GM13976 (cell line): ENCODE results near the gene TMEM156.

Experiments
- DNase-seq: peaks from one replicate; pipeline ENCODE4 v3.0.0; 2012; ENCODE audit warnings: low spot score
- CTCF ChIP-seq: IDR thresholded peaks from 2 replicates; pipeline ENCODE4 v1.5.1; 2012; ENCODE audit warnings: borderline replicate concordance, mild to moderate bottlenecking; ENCODE audit not compliant: insufficient read depth; ENCODE audit errors: extremely low read depth, missing control alignments, control extremely low read depth
- in situ Hi-C: fragments of 300-500 bp; cut with MboI; formaldehyde crosslinking; loops from one replicate; pipeline ENCODE4 v1.12.0; 2022; ENCODE audit warnings: low sequenced_read_pairs, mixed read lengths, inconsistent platforms; ENCODE audit not compliant: unreplicated experiment

Gene TMEM156

DNA sequence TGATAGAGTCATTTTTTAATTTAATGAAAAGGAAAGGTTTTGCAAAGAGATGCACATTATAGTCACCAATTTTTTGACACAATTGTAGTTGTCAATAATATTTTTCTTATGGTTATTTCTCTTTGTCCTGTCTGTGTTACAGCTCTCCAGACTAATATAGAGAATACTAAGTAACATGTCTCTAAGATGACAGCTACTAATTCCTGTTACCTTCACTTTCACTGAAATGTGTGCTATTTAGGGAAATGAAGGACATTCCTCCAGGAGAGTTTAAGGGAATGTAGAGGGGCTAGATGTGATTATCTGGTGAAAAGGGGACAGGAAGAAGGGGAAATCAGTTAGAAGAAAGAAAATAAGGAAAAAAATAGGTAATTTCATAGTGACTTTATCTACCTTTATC is 31.2 kb upstream of the TMEM156 start:
- in situ Hi-C loops = no loop called here
- DNase-seq = no peak
- no peak for TF ChIP-seq CTCF

- no peak for TF ChIP-seq CTCF
- in situ Hi-C loops = no loop called here
- DNase-seq = no peak
Observed at GRCh38 chr4:39062770-39063097, 30.5 kb upstream of the TMEM156 start.

- TF ChIP-seq CTCF = no peak
- in situ Hi-C loops = no loop called here
- DNase-seq = peak; percentile 16
Observed at GRCh38 chr4:39062094-39062769, 30.0 kb upstream of the TMEM156 start, which contains the start of gene KLHL5. Gene KLHL5 (plus strand): TSS chr4:39062232. CDS start chr4:39062653, 421 bp downstream.

DNA sequence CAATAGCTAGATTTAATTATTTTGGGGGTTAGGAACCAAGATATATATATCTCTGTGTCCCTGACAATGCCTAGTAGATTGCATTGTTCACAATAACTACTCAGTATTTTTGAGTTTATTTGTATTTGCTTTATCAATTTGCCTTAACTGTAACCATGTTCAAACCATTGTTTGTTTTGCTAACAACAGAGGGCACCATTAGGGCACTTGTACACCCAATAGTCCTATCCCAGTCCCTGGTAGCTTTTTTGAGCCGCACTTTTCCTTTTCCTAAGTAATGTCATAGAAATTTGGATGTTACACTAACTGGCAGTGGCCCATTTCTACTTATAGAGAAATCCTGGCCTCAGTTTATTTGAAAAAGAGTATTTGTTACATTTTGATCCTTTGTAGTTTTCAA is 29.2 kb upstream of the TMEM156 start:
- TF ChIP-seq CTCF = no peak
- no peak for DNase-seq
- in situ Hi-C loops = no loop called here

- DNase-seq = no peak
- TF ChIP-seq CTCF = no peak
- in situ Hi-C loops = no loop called here
Observed at GRCh38 chr4:39056023-39056422, 23.8 kb upstream of the TMEM156 start.

- in situ Hi-C loops = no loop called here
- no peak for TF ChIP-seq CTCF
- DNase-seq = no peak
Observed at GRCh38 chr4:39054497-39054896, 22.3 kb upstream of the TMEM156 start.
